Fibroblast of lung (primary cell): ENCODE measurements around the gene IL19.

Experiments used
- EZH2 ChIP-seq: IDR thresholded peaks from 2 replicates; pipeline ENCODE4 v1.5.1; 2012; ENCODE audit warnings: low read length, control low read depth, mild to moderate bottlenecking; ENCODE audit errors: missing control alignments
- TF ChIP-seq, protein P1 (sequence below), 2 donors: IDR thresholded peaks in 1 of 2; conservative IDR thresholded peaks in 1 of 2; 1 replicate in 1 of 2; 2 replicates in 1 of 2; pipeline ENCODE4 v1.5.1; 2011 to 2012; ENCODE audit warnings: low read length in 2 of 2, control low read depth in 1 of 2, inconsistent platforms in 1 of 2, low read depth in 1 of 2, mild to moderate bottlenecking in 1 of 2

DNA sequence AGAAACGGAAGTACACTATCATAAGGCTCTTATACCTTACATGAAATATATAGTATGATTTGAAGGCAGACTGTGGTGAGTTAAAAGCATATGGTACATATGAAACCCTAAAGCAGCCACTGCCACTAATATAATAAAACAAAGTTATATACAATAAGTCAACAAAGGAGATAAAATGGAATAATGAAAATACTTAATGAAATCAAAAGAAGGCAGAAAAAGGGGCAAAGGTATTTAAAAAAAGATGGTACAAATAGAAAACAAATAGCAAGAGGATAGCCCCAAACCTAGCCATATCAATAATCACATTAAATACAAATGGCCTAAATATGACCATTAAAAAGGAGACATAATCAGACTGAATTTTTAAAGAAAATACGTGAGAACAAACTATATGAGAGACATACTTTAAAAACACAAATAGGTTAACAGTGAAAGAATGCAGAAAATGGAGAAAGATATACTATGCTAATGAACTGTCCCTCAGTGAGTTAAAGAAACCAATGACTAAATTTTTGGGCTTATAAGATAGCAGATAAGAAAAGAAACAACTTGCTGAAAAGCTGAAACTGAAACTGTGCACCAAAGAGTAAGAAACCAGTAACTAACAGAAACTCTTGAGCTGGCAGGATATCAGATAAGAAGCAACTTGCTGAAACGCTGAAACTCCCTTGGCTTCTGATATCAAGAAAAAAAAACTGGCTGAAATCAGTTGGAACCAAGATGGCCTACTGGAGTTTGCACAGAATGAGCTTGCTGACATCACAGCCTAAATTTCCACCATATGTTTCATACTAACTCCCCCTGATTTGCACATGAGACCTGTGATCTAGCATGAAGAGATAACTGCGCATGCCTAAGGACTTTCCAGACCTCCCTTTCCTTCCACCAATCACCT lies 46.1 kb downstream of the IL19 start:
- TF ChIP-seq, protein P1, sequence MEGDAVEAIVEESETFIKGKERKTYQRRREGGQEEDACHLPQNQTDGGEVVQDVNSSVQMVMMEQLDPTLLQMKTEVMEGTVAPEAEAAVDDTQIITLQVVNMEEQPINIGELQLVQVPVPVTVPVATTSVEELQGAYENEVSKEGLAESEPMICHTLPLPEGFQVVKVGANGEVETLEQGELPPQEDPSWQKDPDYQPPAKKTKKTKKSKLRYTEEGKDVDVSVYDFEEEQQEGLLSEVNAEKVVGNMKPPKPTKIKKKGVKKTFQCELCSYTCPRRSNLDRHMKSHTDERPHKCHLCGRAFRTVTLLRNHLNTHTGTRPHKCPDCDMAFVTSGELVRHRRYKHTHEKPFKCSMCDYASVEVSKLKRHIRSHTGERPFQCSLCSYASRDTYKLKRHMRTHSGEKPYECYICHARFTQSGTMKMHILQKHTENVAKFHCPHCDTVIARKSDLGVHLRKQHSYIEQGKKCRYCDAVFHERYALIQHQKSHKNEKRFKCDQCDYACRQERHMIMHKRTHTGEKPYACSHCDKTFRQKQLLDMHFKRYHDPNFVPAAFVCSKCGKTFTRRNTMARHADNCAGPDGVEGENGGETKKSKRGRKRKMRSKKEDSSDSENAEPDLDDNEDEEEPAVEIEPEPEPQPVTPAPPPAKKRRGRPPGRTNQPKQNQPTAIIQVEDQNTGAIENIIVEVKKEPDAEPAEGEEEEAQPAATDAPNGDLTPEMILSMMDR (conservative IDR thresholded peaks at IDR 0.05 in 1 of 2, IDR thresholded peaks at IDR 0.05 in 1 of 2; ENCODE audit: low read depth in 1 of 2, low read length in 2 of 2), result no peak
- no peak for TF ChIP-seq EZH2
